Measurements from ENCODE around the gene CHAT.

- no peak for TF ChIP-seq EZH2 (optimal IDR thresholded peaks at IDR 0.05; ENCODE audit: low read depth, low read length)
- TF ChIP-seq CTCF (IDR thresholded peaks at IDR 0.05; ENCODE audit: low read length): no peak
These were observed 16.2 kb upstream of the CHAT start for GRCh38 chr10:49597426-49598163.
